ENCODE data around the gene NEUROG2.

Gene NEUROG2

GRCh38 chr4:112562254-112562879 is 46.4 kb upstream of the NEUROG2 start:
- TF ChIP-seq EZH2 (IDR thresholded peaks at IDR 0.05; ENCODE audit: borderline replicate concordance, low read depth, low read length, severe bottlenecking) = no peak
- no peak for TF ChIP-seq CTCF (IDR thresholded peaks at IDR 0.05; ENCODE audit: borderline replicate concordance, extremely low read depth, low read length, poor library complexity, severe bottlenecking)
- Histone ChIP-seq H3K4me3 (ENCODE audit: low read depth in 1 of 2, low read length in 2 of 2) (no peak overlapping the region), H3K9me3 (ENCODE audit: insufficient read depth, low read length, severe bottlenecking) (no peaks in the 10 kb centered on the region), H3K36me3 (ENCODE audit: insufficient read depth, low read length) (peaks cover 59% of the 10 kb centered on the region), H3K27me3 (ENCODE audit: insufficient read depth, low read length, poor library complexity) (no peaks in the 10 kb centered on the region), H3K4me2 (ENCODE audit: insufficient read depth, low read length) (no peak overlapping the region), H3K4me1 (ENCODE audit: insufficient read depth, low read length) (no peaks in the 10 kb centered on the region), H3K79me2 (ENCODE audit: insufficient read depth, low read length) (0 out of 2 replicates have a peak, but pooled peaks cover 2% of the 10 kb centered on the region), H4K20me1 (ENCODE audit: insufficient read depth, low read length) (no peaks in the 10 kb centered on the region), H3K9ac (ENCODE audit: low read depth, low read length) (no peak overlapping the region), H3K27ac (ENCODE audit: low read length) (no peak overlapping the region), H2AFZ (ENCODE audit: low read depth, low read length) (no peak overlapping the region)
- ATAC-seq (ENCODE audit: insufficient read depth, low read depth) (no peak), DNase-seq (no peak)

GRCh38 chr4:112560084-112560483 is 44.1 kb upstream of the NEUROG2 start:
- H3K4me3 ChIP-seq (ENCODE audit: low read depth in 1 of 2, low read length in 2 of 2) = no peak overlapping the region
- H4K20me1 ChIP-seq (ENCODE audit: insufficient read depth, low read length) = no peaks in the 10 kb centered on the region
- DNase-seq = no peak
- no peaks in the 10 kb centered on the region for H3K79me2 ChIP-seq (ENCODE audit: insufficient read depth, low read length)
- peaks cover 57% of the 10 kb centered on the region for H3K36me3 ChIP-seq (ENCODE audit: insufficient read depth, low read length)
- no peaks in the 10 kb centered on the region for H3K4me1 ChIP-seq (ENCODE audit: insufficient read depth, low read length)
- no peak overlapping the region for H2AFZ ChIP-seq (ENCODE audit: low read depth, low read length)
- no peak overlapping the region for H3K27ac ChIP-seq (ENCODE audit: low read length)
- ATAC-seq (ENCODE audit: insufficient read depth, low read depth) = no peak
- H3K27me3 ChIP-seq (ENCODE audit: insufficient read depth, low read length, poor library complexity) = no peaks in the 10 kb centered on the region
- H3K4me2 ChIP-seq (ENCODE audit: insufficient read depth, low read length) = no peak overlapping the region
- TF ChIP-seq EZH2 (IDR thresholded peaks at IDR 0.05; ENCODE audit: borderline replicate concordance, low read depth, low read length, severe bottlenecking) = no peak
- TF ChIP-seq CTCF (IDR thresholded peaks at IDR 0.05; ENCODE audit: borderline replicate concordance, extremely low read depth, low read length, poor library complexity, severe bottlenecking) = no peak
- H3K9me3 ChIP-seq (ENCODE audit: insufficient read depth, low read length, severe bottlenecking) = no peaks in the 10 kb centered on the region
- no peak overlapping the region for H3K9ac ChIP-seq (ENCODE audit: low read depth, low read length)

DNA sequence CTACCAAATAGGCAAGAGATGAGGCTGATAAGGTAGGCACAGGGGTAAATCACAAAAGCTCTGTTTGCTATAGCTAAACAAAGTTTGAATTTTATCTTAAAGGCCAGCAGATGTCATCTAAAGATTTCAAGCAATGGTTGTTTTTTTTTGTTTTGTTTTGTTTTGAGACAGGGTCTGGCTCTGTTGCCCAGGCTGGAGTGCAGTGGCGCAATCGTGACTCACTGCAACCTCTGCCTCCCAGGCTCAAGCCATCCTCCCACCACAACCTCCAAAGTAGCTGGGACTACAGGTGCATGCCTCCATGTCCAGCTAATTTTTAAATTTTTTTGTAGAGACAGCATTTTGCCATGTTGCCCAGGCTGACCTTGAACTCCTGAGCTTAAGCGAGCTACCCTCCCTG is 43.1 kb upstream of the NEUROG2 start:
- no peak overlapping the region for H3K4me2 ChIP-seq (ENCODE audit: insufficient read depth, low read length)
- H3K9me3 ChIP-seq (ENCODE audit: insufficient read depth, low read length, severe bottlenecking) = no peaks in the 10 kb centered on the region
- H3K4me1 ChIP-seq (ENCODE audit: insufficient read depth, low read length) = no peaks in the 10 kb centered on the region
- no peaks in the 10 kb centered on the region for H3K27me3 ChIP-seq (ENCODE audit: insufficient read depth, low read length, poor library complexity)
- H2AFZ ChIP-seq (ENCODE audit: low read depth, low read length) = no peak overlapping the region
- no peak overlapping the region for H3K27ac ChIP-seq (ENCODE audit: low read length)
- H4K20me1 ChIP-seq (ENCODE audit: insufficient read depth, low read length) = no peaks in the 10 kb centered on the region
- ATAC-seq (ENCODE audit: insufficient read depth, low read depth) (no peak), DNase-seq (no peak)
- H3K36me3 ChIP-seq (ENCODE audit: insufficient read depth, low read length) = peaks cover 52% of the 10 kb centered on the region
- TF ChIP-seq CTCF (IDR thresholded peaks at IDR 0.05; ENCODE audit: borderline replicate concordance, extremely low read depth, low read length, poor library complexity, severe bottlenecking) (no peak), EZH2 (IDR thresholded peaks at IDR 0.05; ENCODE audit: borderline replicate concordance, low read depth, low read length, severe bottlenecking) (no peak)
- no peak overlapping the region for H3K9ac ChIP-seq (ENCODE audit: low read depth, low read length)
- H3K79me2 ChIP-seq (ENCODE audit: insufficient read depth, low read length) = no peaks in the 10 kb centered on the region
- no peak overlapping the region for H3K4me3 ChIP-seq (ENCODE audit: low read depth in 1 of 2, low read length in 2 of 2)

Measured in DND-41 (cell line).